GM12892 (cell line): Measurements from ENCODE around the gene CDH4.

Source experiments
- POLR2A ChIP-seq: IDR thresholded peaks from 2 replicates; pipeline ENCODE4 v1.6.1; 2011; ENCODE audit warnings: low read depth, low read length, control low read depth
- POLR2AphosphoS5 ChIP-seq: IDR thresholded peaks from 2 replicates; pipeline ENCODE4 v1.6.1; 2011; ENCODE audit warnings: low read depth, low read length, control low read depth

- TF ChIP-seq POLR2AphosphoS5 (no peak), POLR2A (no peak)
These were observed 402.7 kb downstream of the CDH4 start for GRCh38 chr20:61654726-61655125.
